Stimulated activated CD4-positive, alpha-beta T cell treated with anti-CD3 and anti-CD28 coated beads, Interleukin-15, amount 100 ng/mL, for 48 hours (primary cell): ENCODE measurements around the gene DNAJB14.
"Not testable (repeated sequence)": the region's sequence is repeated elsewhere in the genome, so short reads cannot be mapped to it uniquely, and the experiment has no call there.

Experiments
- DNase-seq, 2 donors: peaks; one replicate each; pipeline ENCODE4 v3.0.0-alpha.2; 2020; ENCODE audit warnings: low read depth in 2 of 2

DNAJB14 gene

GRCh38 chr4:99946356-99947189 is at the start of gene DNAJB14:
Gene DNAJB14, minus strand, starts transcription at chr4:99946618. Its CDS starts 47 bp downstream, at chr4:99946571.
- peak; percentile 52 to 76 for DNase-seq

- no peak for DNase-seq
Measured at GRCh38 chr4:99991741-99992140, 45.3 kb upstream of the DNAJB14 start.

- DNase-seq, result no peak
Measured at GRCh38 chr4:99987681-99988080, 41.3 kb upstream of the DNAJB14 start.

DNA sequence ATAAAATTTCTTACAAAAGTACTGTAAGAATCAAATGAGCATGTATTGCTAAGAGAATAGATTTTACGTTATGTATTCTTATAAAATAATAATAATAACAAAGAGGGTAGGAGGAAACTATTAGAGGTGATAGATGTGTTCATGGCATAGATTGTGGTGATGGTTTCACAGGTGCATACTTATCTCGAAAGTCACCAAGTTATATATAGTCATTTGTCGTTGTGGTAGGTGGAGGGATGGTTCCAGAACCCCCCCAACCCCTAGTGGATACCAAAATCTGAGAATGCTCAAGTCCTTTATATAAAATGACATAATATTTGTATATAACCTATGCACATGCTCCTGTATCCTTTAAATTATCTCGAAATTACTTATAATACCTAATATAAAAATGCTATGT is 40.4 kb upstream of the DNAJB14 start:
- no peak for DNase-seq

DNA sequence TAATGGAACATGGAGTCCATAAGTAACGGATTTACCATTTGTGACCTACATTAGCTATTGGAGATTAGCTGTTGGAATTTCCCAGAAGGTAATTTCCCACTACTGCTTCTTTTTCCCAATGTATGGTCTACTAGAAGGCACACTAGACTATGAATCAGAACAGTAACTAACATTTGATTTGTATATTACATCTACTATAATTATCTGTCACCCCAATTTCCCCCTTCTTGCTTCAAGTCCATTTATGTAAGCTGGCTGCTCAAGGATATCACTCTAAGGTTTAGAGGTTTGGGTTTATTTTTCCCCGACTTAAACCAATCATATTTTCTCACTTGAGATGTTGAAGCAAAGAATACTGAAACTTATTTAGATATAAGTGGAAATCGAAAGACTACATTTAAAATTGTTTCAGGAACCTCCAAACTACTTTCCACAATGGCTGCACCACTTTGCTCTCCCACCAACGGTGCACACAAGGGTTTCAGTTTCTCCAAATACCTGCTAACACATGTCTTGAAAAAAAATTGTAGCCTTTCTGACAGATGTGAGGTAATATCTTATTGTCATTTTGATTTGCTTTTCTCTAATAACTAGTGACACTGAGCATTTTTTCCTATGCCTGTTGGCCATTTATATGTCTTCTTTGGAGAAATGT is 37.0 kb upstream of the DNAJB14 start:
- no peak for DNase-seq

DNA sequence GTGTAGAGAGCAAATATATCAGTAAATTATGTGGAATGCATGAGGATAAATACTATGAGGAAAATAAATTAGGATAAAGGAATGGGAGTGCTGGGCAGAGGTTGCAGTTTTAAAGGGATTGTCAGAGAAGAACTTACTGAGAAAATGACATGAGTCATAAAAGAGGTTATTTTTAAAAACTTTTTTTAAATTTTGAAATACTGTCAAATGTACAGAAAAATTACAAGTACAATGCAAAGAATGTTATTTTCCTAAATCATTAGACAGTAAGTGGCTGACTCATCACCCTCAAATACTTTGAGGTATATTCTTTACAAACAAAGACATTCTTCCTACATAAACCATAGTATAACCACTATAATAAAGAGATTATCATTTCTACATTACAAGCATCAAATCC is 33.5 kb upstream of the DNAJB14 start:
- DNase-seq, result no peak

- no peak for DNase-seq
Measured at GRCh38 chr4:99971453-99972111, 25.2 kb upstream of the DNAJB14 start.

GRCh38 chr4:99968330-99968729 is 21.9 kb upstream of the DNAJB14 start:
- no peak for DNase-seq

GRCh38 chr4:99966692-99967091 is 20.3 kb upstream of the DNAJB14 start:
- no peak for DNase-seq

GRCh38 chr4:99965674-99966350 is 19.4 kb upstream of the DNAJB14 start:
- no peak for DNase-seq

- DNase-seq, result no peak
Measured at GRCh38 chr4:99965173-99965572, 18.8 kb upstream of the DNAJB14 start.

- DNase-seq, result no peak
Measured at GRCh38 chr4:99961711-99962110, 15.3 kb upstream of the DNAJB14 start.

DNA sequence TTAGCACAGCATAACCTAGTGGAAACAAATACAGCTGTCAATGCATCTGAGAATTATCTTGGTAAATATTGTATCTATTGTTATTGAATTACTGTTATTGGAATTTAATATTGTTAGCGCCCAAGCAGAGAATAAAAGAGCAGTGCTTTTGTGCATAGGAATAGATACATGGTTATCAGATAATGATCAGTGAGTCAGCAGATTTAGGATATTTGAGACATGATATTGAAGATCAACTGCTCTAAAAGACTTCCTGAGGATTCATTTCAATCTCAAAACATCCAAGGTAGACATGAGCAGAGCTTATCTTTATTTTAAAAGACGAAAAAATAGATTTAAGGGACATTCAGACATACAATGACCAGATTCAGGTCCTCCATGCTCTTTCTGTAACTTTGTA is 14.2 kb upstream of the DNAJB14 start:
- no peak for DNase-seq

DNA sequence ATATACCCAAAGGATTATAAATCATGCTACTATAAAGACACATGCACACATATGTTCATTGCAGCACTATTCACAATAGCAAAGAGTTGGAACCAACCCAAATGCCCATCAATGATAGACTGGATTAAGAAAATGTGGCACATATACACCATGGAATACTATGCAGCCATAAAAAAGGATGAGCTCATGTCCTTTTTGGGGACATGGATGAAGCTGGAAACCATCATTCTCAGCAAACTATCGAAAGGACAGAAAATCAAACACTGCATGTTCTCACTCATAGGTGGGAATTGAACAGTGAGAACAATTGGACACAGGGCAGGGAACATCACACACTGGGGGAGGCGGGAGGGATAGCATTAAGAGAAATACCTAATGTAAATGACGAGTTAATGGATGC is 11.8 kb upstream of the DNAJB14 start:
- DNase-seq, result not testable (repeated sequence)

DNA sequence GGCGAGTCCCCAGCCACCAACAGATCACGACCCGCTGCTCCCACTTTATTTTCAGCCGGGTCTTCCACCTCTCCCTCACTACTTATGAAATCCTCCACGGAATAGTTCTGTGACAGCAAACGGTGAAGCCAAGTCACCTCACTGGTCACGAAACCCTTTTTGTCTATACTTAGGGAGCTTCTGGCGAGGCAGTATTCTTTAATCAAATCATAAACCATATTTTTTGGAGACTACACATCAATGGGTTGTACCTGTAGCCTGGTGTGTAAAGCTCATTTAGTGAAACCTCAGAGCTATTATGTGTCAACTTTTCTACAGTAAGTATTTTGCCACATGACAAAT is 4.5 kb upstream of the DNAJB14 start:
- no peak for DNase-seq

- DNase-seq, result peak; percentile 98 to 99
Measured at GRCh38 chr4:99949999-99950912, 3.8 kb upstream of the DNAJB14 start, which contains the start of gene H2AZ1. Gene H2AZ1, minus strand, starts transcription at chr4:99950275. Its CDS starts 105 bp downstream, at chr4:99950170.

GRCh38 chr4:99949034-99949998 is 2.9 kb upstream of the DNAJB14 start:
- DNase-seq, result peak; percentile 87 to 90

GRCh38 chr4:99947608-99948007 is 1.2 kb upstream of the DNAJB14 start:
- DNase-seq, result no peak

GRCh38 chr4:99947190-99947578 is 766 bp upstream of the DNAJB14 start:
- no peak for DNase-seq
